ENCODE measurements around the gene EMSY.
"Not testable (repeated sequence)": the region's sequence is repeated elsewhere in the genome, so short reads cannot be mapped to it uniquely, and the experiment has no call there.

EMSY gene

DNA sequence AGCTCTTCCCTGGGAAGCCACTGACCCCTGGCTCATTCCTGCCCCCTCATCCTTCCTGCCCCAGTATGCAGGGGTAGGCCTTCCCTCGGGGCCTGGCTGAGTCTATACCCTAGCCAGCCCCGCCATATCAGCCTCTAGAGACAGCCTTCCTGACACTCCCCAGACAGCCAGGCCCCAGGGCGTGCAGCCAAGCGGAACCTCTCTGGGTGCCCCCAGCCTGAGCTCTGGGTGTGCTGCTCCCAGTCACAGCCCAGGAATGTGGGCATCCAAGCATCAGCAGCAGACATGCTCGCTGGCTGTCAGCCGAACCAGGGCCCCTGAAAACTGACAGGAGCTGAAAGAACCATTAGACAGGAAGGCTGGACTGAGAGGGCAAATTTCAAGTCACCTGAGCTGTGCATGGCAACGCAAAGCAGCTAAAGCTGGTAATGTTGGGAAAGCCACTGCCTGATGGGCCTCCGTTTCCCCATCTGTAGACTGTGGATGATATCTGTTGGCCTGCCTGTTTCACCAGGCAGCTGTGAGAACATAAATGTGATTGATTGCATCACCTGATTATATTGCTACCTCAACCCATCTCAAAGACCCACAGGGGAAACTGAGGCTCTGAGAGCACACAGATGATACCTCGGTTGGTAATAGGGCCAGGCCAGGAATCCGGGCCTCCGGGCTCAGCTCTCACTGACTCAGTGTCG, 132.6 kb downstream of the EMSY start:
- DNase-seq: no peak

DNA sequence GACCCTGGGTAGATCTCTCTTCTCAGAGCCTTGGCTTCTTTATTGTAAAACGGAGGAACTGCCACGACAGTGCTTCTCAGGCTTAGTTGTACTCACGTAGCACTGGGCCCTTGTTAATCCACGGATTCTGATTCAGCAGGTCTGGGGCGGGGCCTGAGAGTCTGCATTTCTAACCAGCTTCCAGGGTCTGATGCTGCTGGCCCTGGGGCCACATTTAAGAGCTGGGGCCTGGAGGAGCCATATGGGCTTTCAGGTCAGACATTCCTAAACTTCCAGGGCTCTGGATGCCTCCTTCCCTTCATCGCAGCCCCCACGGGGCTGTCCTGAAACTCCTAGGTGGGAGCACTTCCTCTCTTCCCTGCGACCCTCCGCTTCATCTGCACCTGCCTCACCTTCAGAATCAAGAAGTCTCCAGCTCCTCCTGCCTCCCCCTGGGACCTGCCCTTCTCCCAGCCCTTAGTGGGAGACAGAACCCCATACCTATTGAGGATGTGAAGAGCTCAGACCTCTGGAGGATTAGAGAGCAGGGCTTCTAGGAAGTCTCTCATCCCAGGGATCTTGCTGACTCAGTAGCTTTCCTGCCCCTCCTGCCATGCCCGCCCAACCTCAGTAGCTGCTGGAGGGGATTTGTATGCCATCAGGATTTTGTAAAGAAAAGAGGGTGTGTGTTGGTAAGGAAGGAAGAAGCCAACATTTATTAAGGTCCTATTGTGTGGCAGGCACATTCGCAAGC, 133.3 kb downstream of the EMSY start:
- DNase-seq: no peak

DNA sequence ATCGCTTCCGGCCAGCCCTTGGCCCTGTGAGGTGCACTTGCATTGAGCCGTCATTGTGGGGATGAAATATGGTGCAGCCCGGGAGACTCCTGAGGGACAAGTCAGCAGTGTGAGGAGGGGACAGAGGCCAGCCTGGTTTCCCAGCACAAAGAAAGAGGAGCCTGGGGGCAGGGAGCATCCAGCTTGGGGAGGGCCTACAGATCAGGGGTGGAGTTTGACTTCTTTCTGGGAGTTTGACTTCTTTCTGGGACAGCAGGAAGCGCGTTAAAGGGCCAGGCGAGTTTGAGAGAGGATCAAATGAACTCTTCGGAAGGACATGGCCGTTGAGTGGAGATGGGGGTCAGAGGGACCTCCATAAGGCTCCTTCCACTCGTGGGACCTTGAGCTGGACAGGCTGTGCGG, 133.8 kb downstream of the EMSY start:
- DNase-seq: no peak

DNA sequence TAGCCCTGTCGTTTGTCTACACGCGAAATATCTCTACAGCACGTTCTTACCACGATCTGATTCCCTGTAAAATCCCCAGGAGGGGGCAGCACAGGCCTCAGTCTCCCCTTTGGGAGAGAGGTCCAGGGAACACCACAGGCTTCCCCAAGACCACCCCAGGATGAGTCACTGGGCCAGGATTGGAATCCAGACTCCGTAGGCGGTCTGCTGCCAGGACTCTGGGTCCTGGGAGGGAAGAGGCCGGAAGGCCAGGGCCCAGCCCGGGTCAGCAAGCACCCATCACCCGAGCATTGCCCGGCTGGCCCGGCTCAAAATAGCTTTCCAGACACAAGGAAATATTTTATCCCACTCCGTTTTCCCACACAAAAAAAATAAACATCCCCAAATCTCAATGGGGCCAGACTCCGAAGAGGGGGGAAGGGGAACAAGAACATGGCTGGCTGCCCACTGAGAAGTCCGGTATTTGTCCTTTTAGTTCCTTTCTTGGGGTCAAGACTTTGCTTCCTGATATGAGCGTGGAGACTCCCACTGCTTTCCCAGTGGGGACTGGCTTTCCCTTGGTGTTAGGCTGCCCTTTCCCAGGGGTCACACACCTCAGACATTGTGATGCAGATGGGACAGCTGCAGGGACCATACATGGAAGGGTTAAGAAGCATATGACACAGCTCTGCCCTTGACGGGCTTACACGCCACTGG, 134.4 kb downstream of the EMSY start:
- peak; percentile 11 for DNase-seq

DNA sequence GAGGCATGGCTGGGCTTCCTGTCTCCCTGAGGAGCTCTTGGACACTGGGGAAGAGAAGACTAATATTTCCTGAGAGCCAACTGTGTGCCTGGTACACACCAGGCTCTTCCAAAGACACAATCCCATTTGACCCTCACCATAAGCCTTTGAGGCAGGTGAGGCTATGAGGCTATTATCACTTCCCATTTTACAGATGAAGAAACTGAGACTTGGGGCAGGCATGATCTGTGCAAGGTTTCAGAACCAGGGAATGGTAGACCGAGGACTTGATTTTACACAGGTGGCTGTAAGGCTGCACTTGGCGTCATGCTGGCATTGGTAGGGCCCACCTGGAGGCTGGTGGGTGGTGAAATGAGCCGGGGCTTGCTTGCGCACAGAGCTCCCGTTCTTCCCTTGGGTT, 134.9 kb downstream of the EMSY start:
- no peak for DNase-seq

DNA sequence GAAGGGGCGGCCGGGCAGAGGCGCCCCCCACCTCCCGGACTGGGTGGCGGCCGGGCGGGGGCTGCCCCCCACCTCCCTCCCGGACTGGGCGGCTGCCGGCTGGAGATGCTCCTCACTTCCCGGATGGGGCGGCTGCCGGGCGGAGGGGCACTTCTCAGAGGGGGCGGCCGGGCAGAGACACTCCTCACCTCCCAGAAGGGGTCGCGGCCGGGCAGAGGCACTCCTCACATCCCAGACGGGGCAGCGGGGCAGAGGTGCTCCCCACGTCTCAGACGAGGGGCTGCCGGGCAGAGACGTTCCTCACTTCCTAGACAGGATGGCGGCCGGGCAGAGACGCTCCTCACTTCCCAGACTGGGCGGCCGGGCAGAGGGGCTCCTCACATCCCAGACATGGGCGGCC, 137.7 kb downstream of the EMSY start:
- DNase-seq: not testable (repeated sequence)

DNA sequence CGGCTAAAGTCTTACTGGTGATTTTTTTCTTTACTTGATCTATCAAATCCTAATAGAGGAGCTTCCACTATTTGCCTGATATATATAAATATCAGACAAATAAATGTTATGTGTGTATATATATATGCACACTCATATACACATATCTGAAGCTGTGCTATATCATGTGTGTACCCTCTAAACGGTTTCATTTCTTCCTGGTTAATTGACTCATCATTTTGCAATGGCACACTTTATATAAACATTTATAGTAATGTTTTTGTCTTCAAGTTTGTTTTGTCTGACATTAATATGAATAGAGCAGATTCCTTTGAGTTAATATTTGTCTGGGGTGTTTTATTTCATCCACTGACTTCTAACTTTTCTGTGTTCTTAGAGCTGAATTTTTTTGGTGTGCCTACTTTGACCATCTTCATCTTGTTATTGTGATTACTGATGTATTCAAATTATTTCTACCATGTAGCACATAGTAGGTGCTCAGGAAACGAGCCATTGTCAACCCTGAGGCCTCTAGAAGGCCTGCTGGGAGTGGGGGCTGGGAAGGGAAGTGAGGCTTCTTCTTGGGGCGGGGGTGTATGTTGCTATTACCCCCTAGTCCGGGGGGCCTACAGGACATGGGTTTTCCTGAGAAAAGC, 143.1 kb downstream of the EMSY start:
- DNase-seq: no peak

DNA sequence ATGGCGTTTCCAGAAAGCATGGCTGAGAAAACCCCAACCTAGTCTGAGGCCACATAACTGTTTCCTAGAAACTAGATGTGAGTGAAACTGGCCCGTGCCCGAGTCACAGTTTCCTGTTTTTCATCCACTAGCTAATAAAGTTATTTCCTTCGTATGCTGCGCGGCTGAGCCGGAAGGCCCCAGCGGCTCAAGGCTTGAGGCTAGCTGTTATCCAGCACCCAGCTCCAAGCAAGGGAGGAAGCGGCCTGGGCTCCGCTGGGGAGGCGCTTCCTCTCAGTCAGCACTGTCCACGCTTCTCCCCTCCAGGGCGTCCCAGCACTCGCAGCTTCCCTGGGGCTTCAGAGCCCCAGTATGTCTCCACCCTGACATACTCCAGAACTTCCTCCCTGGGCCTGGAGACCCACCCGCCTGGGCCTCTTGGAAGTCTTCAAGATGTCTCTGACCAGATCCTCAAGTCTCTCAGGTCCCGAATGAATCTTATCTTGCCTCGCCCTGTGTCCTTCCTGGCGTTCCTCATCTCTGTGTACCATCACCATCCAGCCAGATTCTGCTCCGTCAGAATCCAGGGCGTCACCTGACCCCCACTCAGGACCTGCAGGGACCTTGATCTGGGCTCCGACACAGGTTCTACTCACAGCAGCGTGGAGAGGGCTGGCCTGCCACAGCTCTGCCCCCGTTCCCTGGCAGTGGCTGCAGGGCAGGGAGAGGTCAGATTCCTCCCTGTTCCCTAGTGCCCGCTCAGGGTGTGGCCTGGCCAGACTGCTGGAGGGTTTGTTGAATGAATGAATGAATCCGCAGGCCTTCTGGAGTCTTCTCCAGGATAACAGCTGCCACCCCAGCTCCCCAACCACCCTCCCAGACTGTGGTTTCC, 143.9 kb downstream of the EMSY start:
- peak; percentile 47 for DNase-seq

DNA sequence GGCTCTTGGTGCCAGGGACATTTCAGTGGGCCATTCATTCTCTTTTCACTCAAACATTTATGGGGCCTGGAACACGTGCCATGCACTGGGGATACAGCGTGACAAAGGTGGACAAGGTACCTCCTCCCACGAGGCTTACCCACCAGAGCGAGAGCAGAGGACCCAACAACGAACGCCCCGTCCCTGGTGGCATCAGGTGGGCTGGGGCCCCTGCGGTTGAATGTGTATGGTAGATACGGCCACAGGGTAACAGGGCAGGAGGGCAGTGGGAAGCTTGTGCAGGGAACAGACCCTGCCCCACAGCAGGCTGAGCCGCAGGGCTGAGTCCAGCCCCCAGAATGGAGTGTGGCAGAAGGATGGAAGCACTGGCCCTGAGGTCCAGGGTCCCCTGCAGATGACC, 144.7 kb downstream of the EMSY start:
- DNase-seq: no peak

DNA sequence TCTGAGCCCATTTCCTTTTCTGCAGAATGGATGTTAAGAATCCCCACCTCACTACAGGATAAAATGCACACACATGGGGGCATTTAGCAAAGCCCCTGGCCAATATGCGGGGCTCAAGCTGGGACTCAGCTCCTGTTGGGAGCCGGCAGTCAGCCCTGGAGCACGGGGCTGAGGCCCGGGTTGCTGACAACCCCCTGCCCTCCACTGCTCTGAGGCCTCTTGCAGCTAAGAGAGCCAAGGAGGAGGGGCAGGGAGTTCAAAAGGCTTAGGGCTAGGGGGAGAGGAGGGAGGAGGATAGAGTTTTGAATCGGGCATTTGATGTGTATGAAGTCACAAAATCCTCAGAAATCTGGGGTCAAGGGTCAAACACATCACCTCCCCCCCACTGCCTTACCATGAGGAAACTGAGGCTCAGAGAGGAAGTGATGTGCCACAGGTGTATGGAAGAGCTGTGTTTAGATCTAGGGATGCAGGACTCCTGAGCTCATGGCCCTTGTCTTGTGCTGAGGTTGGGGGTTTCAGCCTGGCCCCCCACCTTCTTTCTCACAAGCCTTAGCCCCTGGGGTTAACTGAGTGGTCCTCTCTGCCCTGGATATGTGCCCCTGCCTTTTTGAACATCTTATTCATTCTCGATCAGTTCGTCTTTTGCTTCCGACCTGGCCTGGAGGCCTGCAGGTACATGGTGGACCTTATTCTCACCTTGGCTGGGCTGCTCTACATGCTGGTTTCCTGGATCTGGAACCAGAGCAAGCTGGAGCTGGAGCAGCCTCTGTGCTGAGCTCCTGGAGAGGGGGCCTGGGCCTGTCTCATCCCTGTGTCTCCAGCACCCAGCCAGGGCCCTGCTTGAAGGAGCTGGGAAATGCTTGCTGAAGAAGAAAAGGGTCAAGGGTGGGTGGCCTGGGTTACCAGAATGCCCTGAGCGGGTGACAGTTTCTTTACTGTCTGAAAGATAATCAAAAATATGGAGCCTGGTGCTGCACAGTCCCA, 145.4 kb downstream of the EMSY start:
- no peak for DNase-seq

DNA sequence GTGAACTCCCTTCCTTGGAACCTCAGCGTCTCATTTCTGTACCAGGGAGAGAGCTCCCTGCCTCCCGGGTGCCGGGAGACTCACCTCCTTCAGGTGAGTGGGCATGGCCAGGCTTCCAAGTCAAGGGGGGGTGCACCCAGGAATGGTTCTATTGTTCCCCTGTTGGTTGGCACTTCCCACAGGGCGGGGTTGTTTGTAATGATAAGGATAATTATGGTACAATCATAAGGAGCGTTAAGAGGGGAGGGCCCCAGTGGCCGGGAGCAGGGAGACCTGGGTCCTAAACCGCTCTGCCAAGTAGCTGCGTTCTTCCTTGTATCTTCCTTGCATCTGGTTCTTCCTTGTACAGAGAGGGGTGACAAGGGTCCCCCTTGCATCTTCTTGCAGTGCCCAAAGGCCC, 146.6 kb downstream of the EMSY start:
- no peak for DNase-seq

DNA sequence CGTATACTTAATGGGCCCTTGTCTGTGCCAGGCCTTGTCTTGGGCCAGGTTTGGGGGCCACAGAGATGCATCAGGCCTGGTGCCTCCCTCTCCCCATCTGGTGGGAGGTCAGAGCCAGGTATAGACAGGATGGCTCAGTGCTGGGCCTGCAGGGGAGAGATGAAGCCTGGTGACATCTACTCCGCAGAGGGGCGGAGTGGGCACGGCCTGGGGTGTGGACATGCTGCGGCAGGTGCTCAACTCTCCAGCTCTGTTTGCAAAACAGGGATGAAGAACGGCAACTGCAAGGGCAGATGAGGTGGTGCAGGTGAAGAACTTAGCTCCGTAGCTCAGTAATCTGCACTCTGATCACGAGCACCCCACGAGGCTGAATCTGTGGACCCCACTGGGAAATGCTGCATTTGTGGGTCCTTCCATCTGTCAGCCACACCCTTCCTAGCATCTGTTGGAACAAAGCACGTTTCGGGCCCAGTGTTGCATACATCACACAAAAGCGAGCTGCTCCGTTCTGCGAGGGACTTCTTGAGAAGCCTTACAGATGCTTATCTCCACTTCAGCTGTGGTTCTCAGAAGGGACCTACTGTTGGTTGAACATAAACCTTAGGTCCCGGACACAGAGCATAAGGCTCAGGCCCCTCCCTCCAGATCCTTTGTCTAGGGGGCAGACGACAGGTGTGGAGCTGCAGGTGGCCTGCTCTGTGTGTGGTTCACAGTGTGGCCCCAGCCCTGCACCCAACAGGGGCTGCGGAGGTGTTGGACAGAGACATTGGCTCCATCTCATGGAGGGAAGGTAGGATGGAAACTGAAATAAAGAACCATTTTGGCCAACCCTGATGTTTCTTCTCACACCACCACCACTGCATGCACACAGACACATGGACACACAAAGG, 147.5 kb downstream of the EMSY start:
- DNase-seq: no peak

DNA sequence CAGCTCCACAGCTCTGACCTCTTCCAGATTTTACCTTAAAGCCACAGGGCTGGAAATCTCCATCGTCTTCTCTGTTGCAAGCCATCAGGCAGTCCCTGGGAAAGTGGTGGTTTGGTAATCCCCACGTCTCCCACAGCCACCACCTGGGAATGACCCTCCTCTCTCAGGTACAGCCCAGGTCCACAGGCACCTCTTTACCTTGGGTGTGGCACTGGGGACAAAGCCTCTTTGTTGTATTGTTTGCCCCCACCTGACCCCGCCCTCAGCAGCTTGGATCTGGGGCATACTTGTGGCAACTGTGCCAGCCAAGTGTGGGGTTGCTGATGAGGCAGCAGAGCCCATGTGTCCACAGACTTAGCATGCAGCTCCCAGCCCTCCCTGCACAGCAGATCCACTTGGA, 148.1 kb downstream of the EMSY start:
- DNase-seq: no peak

DNA sequence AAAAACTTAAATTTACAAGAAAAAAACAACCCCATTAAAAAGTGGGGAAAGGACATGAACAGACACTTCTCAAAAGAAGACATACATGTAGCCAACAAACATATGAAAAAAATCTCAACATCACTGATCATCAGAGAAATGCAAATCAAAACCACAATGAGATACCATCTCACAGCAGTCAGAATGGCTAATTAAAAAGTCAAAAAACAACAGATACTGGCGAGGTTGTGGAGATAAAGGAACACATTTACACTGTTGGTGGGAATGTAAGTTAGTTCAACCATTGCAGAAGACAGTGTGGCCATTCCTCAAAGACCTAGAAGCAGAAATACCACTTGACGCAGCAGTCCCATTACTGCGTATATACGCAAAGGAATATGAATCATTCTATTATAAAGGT, 150.3 kb downstream of the EMSY start:
- DNase-seq: not testable (repeated sequence)

DNA sequence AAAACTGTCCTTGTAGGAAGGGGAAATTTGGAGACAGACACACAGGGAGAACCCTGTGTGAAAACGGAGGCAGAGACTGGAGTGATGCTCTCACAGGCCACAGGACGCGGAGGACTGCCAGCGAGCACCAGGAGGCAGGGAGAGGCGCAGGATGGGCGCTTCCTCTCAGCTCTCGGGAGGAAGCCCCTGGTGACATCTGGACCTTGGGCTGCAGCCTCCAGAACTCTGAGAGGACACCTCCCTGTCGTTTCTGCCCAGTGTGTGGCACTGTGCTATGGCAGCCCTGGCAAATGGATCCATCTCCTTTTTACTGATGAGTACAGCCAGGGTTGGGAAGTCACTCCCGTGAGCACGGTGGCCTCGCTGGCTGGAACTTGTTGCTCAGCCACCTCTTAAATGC, 151.8 kb downstream of the EMSY start:
- no peak for DNase-seq

DNA sequence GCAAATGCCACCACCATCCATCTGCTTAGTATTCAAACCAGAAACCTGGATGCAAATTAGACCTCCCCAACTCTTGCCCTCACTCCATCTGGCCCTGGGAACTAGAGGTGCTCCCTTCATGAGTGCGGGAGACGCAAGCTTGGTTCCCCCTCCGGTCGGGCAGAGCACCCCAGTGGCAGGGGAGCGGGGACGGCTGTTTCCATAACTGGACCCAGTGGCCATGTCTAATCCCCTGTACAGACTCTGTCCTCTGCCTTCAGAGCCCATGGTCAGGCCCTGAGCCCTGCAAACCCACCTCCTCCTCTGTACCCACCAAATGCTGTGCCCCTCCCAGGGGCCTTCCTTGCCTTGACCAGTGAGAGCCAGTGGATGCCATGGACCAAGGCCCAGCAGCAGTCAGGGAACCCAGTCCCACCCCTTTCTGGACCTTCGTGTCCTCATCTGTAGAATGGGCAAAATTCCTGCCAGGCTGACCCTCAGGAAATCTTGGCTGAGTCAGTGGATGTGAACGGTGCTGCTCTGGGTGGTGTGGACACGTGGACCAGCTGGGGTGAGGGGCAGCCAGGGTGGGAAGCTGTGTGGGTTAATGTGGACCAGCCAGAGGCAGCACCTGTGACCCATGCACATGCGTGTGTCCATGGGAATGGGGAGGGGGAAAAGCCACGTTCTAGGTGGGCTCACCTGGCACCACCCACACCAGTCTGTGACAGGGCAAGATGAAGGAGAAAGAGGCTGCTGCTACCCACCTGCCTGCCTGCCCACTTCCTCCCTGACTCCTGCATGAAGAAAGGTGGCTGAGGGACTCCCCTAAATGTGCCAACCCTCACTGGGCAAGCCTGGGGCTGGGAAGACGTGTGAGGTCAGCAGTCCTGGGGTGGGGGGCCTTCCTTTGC, 153.0 kb downstream of the EMSY start:
- DNase-seq: no peak

DNA sequence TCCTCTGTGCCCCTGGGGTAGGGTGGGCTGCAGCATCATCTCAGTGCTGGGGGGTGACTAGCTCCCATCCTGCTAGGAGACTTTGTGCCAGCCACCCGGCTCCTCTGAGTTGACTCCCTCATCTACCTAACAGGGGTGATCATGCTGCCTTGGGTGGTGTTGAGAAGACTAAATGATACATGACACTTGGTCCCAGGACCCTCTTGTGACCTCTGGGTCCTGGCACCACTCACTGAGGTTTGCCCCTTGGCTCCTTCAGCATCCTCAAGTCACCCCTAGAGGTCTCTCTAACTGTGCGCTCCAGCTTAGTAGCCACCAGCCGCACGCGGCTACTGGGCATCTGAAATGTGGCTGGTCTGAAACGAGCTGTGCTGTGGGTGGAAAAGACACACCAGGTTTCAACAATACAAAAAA, 153.6 kb downstream of the EMSY start:
- peak; percentile 69 for DNase-seq

DNA sequence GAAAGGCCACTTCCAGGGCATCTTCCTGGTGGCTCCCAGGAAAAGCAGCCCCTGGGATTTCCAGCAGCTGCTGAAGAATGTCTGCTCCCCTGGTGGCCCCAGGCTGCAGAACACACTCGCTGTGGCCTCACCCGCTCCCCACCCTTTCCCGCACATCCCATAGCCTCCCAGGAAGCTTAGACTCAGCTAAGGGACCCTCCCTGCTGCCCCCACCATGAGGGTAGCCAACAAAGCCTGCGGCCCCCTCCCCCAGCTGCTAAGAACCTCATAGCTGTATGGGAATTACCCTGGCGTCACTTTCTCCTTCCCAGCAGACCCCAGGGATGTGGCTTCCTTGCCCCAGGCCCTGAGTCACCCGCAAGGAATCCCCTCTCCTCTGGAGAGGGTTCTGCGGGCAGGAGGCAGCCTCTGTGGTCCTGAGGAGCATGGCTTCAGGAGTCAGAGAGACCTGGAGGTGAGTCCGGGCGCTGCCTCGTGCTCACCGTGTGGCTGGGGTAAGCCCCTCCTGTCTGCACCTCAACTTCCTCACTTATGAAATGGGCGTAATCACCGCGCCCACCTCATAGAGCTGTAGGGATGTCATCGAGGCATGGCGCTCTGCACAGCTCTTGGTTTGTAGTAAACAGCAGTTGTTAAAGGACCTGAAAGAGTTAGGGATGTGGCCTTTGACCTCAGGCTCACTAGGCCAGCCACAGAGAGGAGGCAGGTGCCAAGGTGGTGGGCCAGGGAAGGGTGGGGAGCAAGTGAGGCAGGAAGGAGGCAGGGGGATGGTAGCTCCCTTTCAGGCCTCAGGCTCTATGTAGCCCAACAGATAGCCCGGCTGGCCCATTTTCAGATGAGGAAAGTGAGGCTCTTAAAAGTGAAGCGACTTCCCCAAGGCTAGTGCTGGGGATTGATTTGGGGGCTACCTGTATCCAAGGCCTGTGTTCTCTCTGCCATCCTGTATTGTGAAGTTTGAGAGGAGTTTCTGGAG, 154.5 kb downstream of the EMSY start:
- DNase-seq: no peak
